ENCODE measurements around the gene RAB3GAP1.

- TF ChIP-seq, protein P1, sequence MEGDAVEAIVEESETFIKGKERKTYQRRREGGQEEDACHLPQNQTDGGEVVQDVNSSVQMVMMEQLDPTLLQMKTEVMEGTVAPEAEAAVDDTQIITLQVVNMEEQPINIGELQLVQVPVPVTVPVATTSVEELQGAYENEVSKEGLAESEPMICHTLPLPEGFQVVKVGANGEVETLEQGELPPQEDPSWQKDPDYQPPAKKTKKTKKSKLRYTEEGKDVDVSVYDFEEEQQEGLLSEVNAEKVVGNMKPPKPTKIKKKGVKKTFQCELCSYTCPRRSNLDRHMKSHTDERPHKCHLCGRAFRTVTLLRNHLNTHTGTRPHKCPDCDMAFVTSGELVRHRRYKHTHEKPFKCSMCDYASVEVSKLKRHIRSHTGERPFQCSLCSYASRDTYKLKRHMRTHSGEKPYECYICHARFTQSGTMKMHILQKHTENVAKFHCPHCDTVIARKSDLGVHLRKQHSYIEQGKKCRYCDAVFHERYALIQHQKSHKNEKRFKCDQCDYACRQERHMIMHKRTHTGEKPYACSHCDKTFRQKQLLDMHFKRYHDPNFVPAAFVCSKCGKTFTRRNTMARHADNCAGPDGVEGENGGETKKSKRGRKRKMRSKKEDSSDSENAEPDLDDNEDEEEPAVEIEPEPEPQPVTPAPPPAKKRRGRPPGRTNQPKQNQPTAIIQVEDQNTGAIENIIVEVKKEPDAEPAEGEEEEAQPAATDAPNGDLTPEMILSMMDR (conservative IDR thresholded peaks at IDR 0.05): no peak
- no peak for TF ChIP-seq ZFX (IDR thresholded peaks at IDR 0.05)
These were observed 160.7 kb downstream of the RAB3GAP1 start for GRCh38 chr2:135212757-135213156.
